Measurements from ENCODE around the gene ITGB6.

ITGB6 gene

DNA sequence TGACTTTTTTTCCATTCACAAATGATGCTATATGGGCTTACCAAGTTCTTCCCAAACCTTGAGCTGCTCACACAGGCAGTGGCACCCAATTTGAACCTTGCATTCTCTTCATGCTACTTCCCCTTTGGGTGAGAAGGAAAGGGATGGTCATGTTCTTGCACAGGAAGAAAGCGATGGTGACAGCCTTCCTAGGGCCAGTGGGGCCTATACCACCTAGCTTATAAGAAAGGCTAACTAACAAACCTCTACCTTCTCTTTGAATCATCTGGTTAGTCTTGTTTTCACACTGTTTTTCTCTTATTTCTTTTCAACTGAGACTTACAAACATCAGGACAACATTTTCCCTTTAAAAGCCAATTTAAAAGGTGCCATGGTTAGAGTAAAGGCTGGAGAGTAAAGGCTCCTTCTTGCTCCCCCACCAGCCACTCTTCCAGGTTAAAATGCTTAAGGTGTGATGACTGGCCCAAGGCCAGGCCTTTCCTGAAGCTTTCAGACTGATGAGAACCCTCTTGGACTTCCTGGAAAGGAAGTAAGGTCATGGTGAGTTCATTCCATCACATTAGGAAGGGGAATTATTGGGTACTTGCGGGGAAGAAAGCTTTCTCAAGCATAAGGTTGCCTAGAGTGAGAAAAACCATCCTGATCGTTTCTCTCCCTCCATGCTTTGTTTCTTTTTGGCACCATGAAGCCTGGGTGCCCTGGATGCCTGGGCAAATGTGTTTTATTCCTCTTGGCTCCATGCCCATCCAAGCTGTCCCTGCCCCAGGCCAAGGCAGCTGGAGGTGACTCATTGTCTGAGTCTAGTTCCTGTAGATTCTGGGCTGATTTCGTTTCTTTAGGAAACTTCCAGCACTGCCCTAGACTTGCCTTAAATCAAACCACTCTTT, 41.4 kb upstream of the ITGB6 start:
- no peak for DNase-seq

DNA sequence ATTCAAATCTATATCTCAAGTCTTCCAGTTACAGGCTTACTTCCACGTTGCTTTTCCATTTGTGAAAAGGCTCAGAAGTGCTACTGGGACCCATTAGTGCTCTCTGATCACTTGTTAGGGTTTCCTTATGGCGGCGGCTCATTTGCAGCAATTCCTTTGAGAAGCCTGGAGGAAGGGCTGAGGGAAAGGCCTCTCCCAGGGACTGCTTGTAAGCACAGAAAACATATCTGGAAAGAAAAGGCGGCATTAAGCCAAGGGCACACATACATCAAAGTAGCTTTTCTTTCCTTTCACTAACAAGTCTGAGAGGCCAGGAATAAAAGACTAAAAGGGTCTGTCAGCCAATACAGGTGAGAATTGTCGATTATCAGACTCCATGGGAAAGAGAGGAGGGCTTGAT, 39.4 kb upstream of the ITGB6 start:
- Histone ChIP-seq H3K27me3 (ENCODE audit: insufficient read depth, low read depth, severe bottlenecking) (no peaks in the 10 kb centered on the region), H3K9me3 (ENCODE audit: severe bottlenecking) (no peaks in the 10 kb centered on the region), H3K4me3 (ENCODE audit: low read depth, low read length) (no peak overlapping the region), H3K36me3 (no peaks in the 10 kb centered on the region), H3K27ac (no peak overlapping the region)
- TF ChIP-seq, protein P1, sequence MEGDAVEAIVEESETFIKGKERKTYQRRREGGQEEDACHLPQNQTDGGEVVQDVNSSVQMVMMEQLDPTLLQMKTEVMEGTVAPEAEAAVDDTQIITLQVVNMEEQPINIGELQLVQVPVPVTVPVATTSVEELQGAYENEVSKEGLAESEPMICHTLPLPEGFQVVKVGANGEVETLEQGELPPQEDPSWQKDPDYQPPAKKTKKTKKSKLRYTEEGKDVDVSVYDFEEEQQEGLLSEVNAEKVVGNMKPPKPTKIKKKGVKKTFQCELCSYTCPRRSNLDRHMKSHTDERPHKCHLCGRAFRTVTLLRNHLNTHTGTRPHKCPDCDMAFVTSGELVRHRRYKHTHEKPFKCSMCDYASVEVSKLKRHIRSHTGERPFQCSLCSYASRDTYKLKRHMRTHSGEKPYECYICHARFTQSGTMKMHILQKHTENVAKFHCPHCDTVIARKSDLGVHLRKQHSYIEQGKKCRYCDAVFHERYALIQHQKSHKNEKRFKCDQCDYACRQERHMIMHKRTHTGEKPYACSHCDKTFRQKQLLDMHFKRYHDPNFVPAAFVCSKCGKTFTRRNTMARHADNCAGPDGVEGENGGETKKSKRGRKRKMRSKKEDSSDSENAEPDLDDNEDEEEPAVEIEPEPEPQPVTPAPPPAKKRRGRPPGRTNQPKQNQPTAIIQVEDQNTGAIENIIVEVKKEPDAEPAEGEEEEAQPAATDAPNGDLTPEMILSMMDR (IDR thresholded peaks at IDR 0.05; ENCODE audit: low read depth, low read length), result no peak
- no peak for DNase-seq

More for the DNA sequence above, 41.4 kb upstream of the ITGB6 start:
- Histone ChIP-seq H3K4me3 (ENCODE audit: low read depth, low read length) (no peak overlapping the region), H3K9me3 (ENCODE audit: severe bottlenecking) (no peaks in the 10 kb centered on the region), H3K36me3 (no peaks in the 10 kb centered on the region), H3K27ac (no peak overlapping the region), H3K27me3 (ENCODE audit: insufficient read depth, low read depth, severe bottlenecking) (no peaks in the 10 kb centered on the region)
- TF ChIP-seq, protein P1 (IDR thresholded peaks at IDR 0.05; ENCODE audit: low read depth, low read length), result no peak

DNA sequence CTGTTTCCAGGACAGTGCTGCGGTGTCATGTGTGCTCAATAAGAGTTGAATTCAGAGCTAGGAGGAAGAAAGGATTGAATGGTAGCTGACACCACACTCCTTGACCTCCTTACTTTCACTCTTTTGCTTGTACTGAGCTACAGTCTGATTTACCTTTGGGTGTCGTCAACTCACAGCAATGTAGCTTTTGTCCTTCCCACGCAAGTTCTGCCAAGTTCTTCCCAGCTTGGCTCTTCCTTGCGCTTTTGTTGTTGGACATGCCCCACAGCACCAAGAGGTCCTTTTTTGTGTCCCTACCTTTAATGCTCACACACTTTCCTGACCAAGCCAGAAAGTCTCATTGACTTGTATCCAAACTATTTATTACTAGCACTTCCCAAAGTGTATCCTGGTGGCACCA, 38.3 kb upstream of the ITGB6 start:
- TF ChIP-seq, protein P1 (IDR thresholded peaks at IDR 0.05; ENCODE audit: low read depth, low read length), result no peak
- Histone ChIP-seq H3K27ac (no peak overlapping the region), H3K36me3 (no peaks in the 10 kb centered on the region), H3K9me3 (ENCODE audit: severe bottlenecking) (no peaks in the 10 kb centered on the region), H3K27me3 (ENCODE audit: insufficient read depth, low read depth, severe bottlenecking) (no peaks in the 10 kb centered on the region), H3K4me3 (ENCODE audit: low read depth, low read length) (no peak overlapping the region)
- DNase-seq, result no peak

DNA sequence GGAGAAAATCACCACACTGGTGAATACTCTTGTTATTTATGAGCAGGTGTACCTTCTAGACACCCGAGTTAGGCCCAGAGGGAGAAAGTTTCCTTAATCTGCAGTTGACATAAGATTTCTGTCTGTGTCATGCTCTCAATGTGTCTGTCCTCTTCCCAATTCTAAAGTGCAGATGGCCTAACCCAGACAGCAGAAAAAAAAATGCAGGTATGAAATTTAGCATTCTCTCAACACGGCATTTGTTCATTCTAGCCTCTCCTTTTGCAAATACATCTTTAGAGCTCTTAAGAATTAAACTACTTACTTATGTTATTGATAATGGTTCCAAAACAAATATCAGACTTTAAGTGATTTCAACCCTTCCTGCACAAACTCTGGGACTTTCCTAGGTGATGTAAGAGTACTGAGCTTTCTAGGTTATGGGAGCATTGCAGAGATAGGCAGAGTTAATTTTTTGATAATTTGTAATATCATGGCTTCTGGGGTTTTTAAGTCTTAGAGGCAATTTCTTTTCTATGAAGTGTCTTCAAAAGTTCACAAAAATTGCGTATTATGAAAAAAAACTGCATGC, 32.9 kb upstream of the ITGB6 start:
- TF ChIP-seq, protein P1 (IDR thresholded peaks at IDR 0.05; ENCODE audit: low read depth, low read length), result no peak
- H3K4me3 ChIP-seq (ENCODE audit: low read depth, low read length), result no peak overlapping the region
- DNase-seq, result no peak
- no peak overlapping the region for H3K27ac ChIP-seq
- no peaks in the 10 kb centered on the region for H3K9me3 ChIP-seq (ENCODE audit: severe bottlenecking)
- H3K36me3 ChIP-seq, result no peaks in the 10 kb centered on the region
- no peaks in the 10 kb centered on the region for H3K27me3 ChIP-seq (ENCODE audit: insufficient read depth, low read depth, severe bottlenecking)

DNA sequence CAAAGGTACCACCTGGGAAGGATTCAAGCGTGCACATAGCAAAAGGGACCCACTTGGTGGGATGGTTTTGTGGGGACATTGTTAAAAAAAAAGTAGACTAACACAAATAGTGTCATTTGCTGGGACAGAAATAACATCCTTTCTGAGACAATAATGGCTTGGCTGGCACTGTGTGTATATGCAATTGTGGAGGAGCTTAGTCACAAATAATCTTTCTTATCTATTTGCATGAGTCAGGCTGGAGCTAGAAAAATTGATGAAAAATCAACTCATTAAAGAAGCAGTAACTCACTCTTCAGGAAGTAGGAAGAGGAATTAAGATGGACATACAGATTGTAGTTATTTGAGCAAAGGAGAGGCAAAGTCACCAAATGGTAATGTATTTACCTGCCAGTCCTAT, 29.5 kb upstream of the ITGB6 start:
- no peak for DNase-seq
- Histone ChIP-seq H3K4me3 (ENCODE audit: low read depth, low read length) (no peak overlapping the region), H3K27ac (no peak overlapping the region)

More for the DNA sequence above, 29.5 kb upstream of the ITGB6 start:
- Histone ChIP-seq H3K36me3 (no peaks in the 10 kb centered on the region), H3K27me3 (ENCODE audit: insufficient read depth, low read depth, severe bottlenecking) (no peaks in the 10 kb centered on the region), H3K9me3 (ENCODE audit: severe bottlenecking) (no peaks in the 10 kb centered on the region)
- TF ChIP-seq, protein P1 (IDR thresholded peaks at IDR 0.05; ENCODE audit: low read depth, low read length), result no peak

All from WERI-Rb-1 (cell line).